GM12864 (cell line): Measurements from ENCODE around the gene HOXA3.

Experiments
- DNase-seq: peaks from one replicate; pipeline ENCODE4 v3.0.0-alpha.2; 2011; ENCODE audit warnings: low read depth
- H3K4me3 ChIP-seq: 2 replicates; pipeline ENCODE4 v1.5.1; 2011; ENCODE audit warnings: mild to moderate bottlenecking, low read depth, low read length, control low read depth
- TF ChIP-seq, protein P1 (sequence below): IDR thresholded peaks from 2 replicates; pipeline ENCODE4 v1.5.1; 2011; ENCODE audit warnings: low read depth, mild to moderate bottlenecking, moderate library complexity, low read length, control low read depth, inconsistent platforms; ENCODE audit errors: missing control alignments

Gene HOXA3

GRCh38 chr7:27198138-27198841, 45.9 kb upstream of the HOXA3 start:
- DNase-seq, result no peak
- H3K4me3 ChIP-seq, result no peak overlapping the region
- TF ChIP-seq, protein P1, sequence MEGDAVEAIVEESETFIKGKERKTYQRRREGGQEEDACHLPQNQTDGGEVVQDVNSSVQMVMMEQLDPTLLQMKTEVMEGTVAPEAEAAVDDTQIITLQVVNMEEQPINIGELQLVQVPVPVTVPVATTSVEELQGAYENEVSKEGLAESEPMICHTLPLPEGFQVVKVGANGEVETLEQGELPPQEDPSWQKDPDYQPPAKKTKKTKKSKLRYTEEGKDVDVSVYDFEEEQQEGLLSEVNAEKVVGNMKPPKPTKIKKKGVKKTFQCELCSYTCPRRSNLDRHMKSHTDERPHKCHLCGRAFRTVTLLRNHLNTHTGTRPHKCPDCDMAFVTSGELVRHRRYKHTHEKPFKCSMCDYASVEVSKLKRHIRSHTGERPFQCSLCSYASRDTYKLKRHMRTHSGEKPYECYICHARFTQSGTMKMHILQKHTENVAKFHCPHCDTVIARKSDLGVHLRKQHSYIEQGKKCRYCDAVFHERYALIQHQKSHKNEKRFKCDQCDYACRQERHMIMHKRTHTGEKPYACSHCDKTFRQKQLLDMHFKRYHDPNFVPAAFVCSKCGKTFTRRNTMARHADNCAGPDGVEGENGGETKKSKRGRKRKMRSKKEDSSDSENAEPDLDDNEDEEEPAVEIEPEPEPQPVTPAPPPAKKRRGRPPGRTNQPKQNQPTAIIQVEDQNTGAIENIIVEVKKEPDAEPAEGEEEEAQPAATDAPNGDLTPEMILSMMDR, result no peak

GRCh38 chr7:27197137-27198042, 45.0 kb upstream of the HOXA3 start:
- TF ChIP-seq, protein P1, result no peak
- no peak overlapping the region for H3K4me3 ChIP-seq
- DNase-seq, result no peak

DNA sequence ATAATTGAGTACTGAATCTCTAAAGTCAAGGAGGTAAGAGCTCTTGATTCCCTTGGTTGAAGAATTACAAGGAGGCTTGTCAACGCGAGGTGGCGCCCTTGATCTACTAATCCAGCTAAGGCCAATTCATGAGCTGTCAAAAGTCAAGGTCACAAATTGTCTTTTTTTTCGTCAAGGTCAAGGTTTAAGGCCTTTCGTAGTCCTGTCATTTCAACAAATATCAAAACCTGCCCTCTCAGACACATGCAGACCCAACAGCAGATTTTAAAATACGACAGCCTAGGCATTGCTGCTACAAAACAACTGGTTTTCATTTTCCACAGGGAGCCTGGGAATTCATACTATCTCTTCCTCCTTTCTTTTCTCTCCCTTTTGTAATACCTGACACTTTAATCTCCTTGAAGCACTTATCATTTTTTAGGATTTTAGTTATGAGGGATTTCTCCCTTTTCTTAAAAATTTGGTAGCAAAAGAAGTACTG, 43.9 kb upstream of the HOXA3 start:
- peak; percentile 46 for DNase-seq
- TF ChIP-seq, protein P1, result peak; percentile 68
- no peak overlapping the region for H3K4me3 ChIP-seq

- DNase-seq, result no peak
- H3K4me3 ChIP-seq, result no peak overlapping the region
- TF ChIP-seq, protein P1, result no peak
These were observed 42.5 kb upstream of the HOXA3 start for GRCh38 chr7:27194686-27195379.

- no peak overlapping the region for H3K4me3 ChIP-seq
- TF ChIP-seq, protein P1, result no peak
- no peak for DNase-seq
These were observed 41.6 kb upstream of the HOXA3 start for GRCh38 chr7:27194002-27194352.

DNA sequence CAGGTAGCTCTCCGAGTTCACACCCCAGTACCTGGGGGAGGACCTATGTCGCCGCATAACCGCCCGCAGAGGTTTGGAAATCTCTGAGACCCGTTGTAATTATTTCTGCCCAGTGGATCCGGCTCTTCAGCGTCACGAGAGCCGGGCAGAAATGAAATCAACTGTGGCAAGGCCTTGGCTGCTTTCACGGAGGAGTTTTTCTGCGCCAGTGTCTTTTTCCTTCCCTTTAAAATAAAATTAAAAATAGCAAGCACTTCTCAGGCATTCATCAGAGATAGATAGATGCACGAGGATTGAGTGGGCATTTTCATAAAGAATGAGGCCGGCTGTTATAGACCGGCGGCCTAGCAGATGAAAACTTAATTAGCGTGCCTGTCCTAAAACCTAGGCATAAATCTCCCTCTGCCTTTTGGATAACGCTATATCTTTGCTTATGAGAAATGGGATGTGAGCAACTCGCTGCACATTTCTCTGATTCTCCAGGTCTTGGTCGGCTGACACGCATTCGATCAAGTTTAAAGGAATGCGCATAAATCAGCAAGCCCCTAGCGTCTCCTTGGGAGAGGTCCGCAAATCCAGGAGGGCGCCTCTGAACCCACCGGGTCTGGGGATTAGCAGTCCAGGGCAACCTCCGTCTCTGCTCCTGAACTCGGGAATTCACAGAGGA, 41.1 kb upstream of the HOXA3 start:
- TF ChIP-seq, protein P1, result no peak
- DNase-seq, result no peak
- no peak overlapping the region for H3K4me3 ChIP-seq
